Ascending aorta (tissue), 2 donors: ENCODE data around the gene CCR9. TPM values are rescaled to one million over a fixed set of nuclear protein-coding genes. Genes with fewer than 3 reads are reported as not detected.

ENCODE experiments used
- DNase-seq, 2 donors: peaks; one replicate each; pipeline ENCODE4 v3.0.0-alpha.2; 2019; ENCODE audit warnings: low spot score in 2 of 2
- H3K27ac ChIP-seq, 2 donors: fragments of 200-600 bp; sonication (generic); one replicate each; pipeline ENCODE4 v1.5.1; 2016 to 2017; ENCODE audit warnings: mild to moderate bottlenecking in 1 of 2
- H3K27me3 ChIP-seq: fragments of 200-600 bp; sonication (generic); one replicate; pipeline ENCODE4 v1.5.1; 2017
- H3K36me3 ChIP-seq, 2 donors: fragments of 200-600 bp; sonication (generic); one replicate each; pipeline ENCODE4 v1.5.1; 2016
- H3K4me1 ChIP-seq, 2 donors: fragments of 200-600 bp; sonication (generic); one replicate each; pipeline ENCODE4 v1.5.1; 2016 to 2017; ENCODE audit warnings: mild to moderate bottlenecking in 1 of 2
- H3K4me3 ChIP-seq, 2 donors: fragments of 200-600 bp; sonication (generic); one replicate each; pipeline ENCODE4 v1.5.1; 2016 to 2017; ENCODE audit warnings: mild to moderate bottlenecking in 1 of 2
- H3K9me3 ChIP-seq, 2 donors: fragments of 200-600 bp; sonication (generic); one replicate each; pipeline ENCODE4 v1.5.1; 2016
- CTCF ChIP-seq, 3 experiments: fragments of 200-600 bp in 2 of 3; fragments of 450-650 bp in 1 of 3; sonication (generic) in 2 of 3; IDR thresholded peaks; one replicate each; pipeline ENCODE4 v1.5.1; 2016 to 2019; ENCODE audit warnings: antibody characterized with exemption in 3 of 3, mild to moderate bottlenecking in 1 of 3, moderate library complexity in 1 of 3
- intact Hi-C: fragments of 100-400 bp; cut with DNase I; formaldehyde crosslinking; loops from one replicate; pipeline ENCODE4 v1.15.1; 2023
- total RNA-seq: library from RNA; depleted of rRNA; stranded (reverse); fragments of >200 nt; gene quantifications from one replicate; pipeline ENCODE4 v1.1.0, GENCODE V29; 2016

The CCR9 gene
- total RNA-seq, 1 donor from 2014 or later = not detected

DNA sequence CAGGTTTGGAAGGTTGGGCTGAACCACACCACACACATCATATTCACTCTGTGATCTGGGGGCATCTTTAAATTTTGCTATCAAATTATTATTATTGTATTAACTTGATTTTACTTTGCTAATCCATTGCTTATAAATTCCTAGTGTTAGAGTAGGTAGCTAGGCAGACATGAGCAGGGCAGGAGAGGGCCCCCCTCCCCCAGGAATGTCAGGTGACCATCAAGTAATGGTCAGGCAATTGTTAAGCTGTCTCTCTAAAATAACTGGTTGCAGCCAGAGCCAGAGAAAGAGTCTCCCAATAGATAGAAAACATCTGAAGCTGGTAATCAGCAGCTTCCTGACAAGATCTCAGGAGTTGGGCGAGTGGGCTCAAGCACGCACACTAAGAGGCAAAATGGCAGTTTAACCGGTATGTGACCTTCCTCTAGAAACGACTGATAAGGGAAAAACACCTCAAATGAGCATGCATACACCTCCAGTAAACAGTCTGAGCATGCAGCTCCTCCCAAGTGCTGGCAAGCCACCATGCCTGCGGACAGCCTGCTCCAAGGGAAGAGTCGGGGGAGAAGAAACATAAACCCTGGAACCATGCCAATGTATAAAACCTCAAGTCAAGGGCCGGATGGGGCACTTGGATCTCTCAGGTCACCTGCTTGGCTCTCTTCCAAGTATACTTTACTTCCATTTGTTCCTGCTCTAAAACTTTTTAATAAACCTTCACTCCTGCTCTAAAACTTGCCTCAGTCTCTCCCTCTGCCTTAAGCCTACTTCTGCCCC, 53.8 kb downstream of the CCR9 start:
- H3K36me3 ChIP-seq = peaks cover 20 to 55% of the 10 kb centered on the region in 2 donors
- no peak overlapping the region for H3K27ac ChIP-seq
- TF ChIP-seq CTCF (IDR thresholded peaks at IDR 0.05) = no peak
- H3K4me3 ChIP-seq = no peak overlapping the region
- no peaks in the 10 kb centered on the region for H3K9me3 ChIP-seq
- H3K4me1 ChIP-seq = peaks cover 0 to 3% of the 10 kb centered on the region in 2 donors
- no peak for DNase-seq
- no peaks in the 10 kb centered on the region for H3K27me3 ChIP-seq
- intact Hi-C loops = no loop called here

GRCh38 chr3:45940781-45941365, 54.5 kb downstream of the CCR9 start:
- no peak for TF ChIP-seq CTCF (IDR thresholded peaks at IDR 0.05)
- Histone ChIP-seq H3K27me3 (no peaks in the 10 kb centered on the region), H3K4me3 (no peak overlapping the region), H3K4me1 (peaks cover 0 to 3% of the 10 kb centered on the region in 2 donors), H3K9me3 (no peaks in the 10 kb centered on the region), H3K27ac (no peak overlapping the region), H3K36me3 (peaks cover 24 to 55% of the 10 kb centered on the region in 2 donors)
- no peak for DNase-seq
- intact Hi-C loops = no loop called here

DNA sequence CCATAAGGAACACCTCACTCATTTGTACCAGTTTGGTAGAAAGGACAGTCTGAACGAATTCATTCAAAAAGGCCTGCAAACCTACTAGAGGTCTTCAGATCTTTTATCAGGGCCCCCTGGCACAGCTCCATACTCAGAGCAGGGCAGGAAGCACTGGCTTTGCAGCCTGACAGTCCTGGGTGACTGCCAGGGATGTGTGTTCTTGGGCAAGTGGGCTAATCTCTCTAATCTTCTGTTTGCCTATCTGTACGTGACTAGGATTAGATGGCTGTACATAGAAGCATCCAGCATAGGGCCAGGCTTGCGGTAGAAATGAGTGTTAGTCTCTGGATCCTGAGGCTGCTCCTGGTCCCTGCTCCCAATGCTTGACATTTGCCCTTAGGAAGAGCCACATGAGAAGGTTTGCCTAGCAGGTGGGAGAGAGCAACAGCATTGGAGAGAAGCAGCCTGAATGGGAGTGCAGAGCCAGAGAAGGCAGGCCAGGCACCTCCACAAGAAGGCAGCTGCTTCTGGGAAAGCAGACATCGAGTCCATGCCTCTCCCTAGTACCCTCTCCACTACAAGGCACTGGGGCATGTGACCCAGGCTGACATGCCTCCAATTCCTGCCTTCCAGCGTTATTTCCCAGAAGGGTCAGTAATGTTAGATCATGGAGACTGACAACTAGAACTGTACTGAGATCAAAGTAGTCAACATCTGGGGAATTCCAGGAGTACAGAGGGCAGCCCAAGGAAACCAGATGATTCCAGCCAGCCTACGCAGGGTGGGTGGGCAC, 55.9 kb downstream of the CCR9 start:
- H3K27me3 ChIP-seq = no peaks in the 10 kb centered on the region
- no peaks in the 10 kb centered on the region for H3K9me3 ChIP-seq
- intact Hi-C loops = no loop called here
- H3K36me3 ChIP-seq = peaks cover 22 to 55% of the 10 kb centered on the region in 2 donors
- no peak overlapping the region for H3K4me3 ChIP-seq
- no peak overlapping the region for H3K27ac ChIP-seq
- peaks cover 0 to 3% of the 10 kb centered on the region in 2 donors for H3K4me1 ChIP-seq
- no peak for TF ChIP-seq CTCF (IDR thresholded peaks at IDR 0.05)
- no peak for DNase-seq

DNA sequence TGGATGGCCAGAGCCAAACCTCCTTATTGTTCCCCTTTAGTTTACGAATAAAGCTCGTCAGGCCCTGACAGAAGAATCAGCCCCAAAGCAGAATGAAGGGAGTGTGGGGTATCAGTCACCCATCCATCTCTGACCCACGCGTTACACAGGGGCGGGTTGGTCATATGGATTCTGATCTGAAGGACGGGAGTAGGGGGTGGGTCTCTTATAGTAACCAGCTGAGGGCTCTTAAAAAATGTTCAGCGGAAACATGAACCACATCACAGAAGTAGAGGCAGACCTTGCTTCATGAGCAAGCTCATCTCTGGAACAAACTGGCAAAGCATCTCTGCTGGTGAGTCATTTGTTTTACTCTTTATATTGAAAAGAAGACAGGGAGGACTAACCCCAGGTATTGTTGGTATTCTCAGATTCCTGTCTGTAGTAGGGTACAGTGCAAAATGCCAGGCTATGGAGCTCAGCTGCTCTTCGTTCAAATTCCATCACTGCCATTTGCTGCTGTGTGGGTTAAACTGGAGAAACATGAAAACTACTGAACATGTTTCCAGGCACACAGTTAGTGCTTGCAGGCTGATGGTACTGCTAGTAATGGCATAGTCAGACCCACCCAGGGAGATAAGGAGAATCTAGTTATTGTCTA, 57.0 kb downstream of the CCR9 start, which contains the start of gene CXCR6:
Gene CXCR6 (plus strand): TSS at position 258 of the 640 bp plus-strand sequence. CDS start 3,018 bp downstream, outside the sequence.
- H3K36me3 ChIP-seq = peaks cover 20 to 51% of the 10 kb centered on the region in 2 donors
- TF ChIP-seq CTCF (IDR thresholded peaks at IDR 0.05) = no peak
- no peak within 1 kb of the TSS for H3K27ac ChIP-seq
- peaks cover 0 to 7% of the 10 kb centered on the region in 2 donors for H3K4me1 ChIP-seq
- H3K4me3 ChIP-seq = no peak within 1 kb of the TSS
- no peaks in the 10 kb centered on the region for H3K27me3 ChIP-seq
- no peaks in the 10 kb centered on the region for H3K9me3 ChIP-seq
- DNase-seq = no peak
- intact Hi-C loops = no loop called here

DNA sequence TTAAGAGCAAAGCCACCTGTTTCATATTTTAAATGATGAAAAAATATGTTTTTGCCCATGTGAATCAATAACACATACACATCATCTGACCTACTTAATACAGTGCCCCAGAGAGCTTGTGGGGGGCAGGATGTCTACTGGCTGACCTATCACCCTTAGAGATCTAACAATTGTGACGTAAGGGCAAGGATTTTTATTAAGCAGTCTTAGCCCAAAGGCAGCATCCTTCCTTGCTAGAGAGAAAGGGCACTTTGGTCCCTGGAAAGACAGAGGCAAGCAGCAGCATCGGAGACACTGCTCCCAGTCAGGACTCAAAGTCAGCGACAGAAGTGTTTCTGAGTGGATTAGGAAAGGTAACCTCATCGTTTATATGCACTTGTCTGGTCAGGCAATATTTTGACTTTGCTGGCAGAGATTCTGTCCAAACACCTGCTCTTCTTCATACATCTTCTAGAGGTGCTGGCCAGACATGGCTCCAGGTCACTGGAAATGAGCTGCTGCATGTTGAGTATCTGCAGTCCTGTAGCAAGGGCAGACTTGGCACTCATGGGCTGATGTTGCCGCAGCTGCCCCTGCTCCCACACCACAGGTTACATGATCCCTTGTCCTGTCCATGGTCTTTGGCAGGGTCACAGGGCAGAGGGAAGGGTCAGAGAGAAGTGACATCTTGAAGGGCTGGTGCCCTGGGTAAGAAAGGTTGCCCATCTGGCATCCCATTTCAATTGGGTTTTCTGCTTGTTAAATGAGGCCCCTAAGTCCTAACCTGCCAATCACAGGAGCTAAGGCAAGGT, 58.7 kb downstream of the CCR9 start:
- no peaks in the 10 kb centered on the region for H3K9me3 ChIP-seq
- H3K4me1 ChIP-seq = peaks cover 0 to 4% of the 10 kb centered on the region in 2 donors
- no peak overlapping the region for H3K4me3 ChIP-seq
- DNase-seq = no peak
- H3K36me3 ChIP-seq = peaks cover 32 to 61% of the 10 kb centered on the region in 2 donors
- no peak for TF ChIP-seq CTCF (IDR thresholded peaks at IDR 0.05)
- H3K27ac ChIP-seq = no peak overlapping the region
- H3K27me3 ChIP-seq = no peaks in the 10 kb centered on the region
- intact Hi-C loops = no loop called here
